GM12878 (cell line): ENCODE data around the gene OTOS. TPM values are rescaled to one million over a fixed set of nuclear protein-coding genes. Genes with fewer than 3 reads are reported as not detected.

Source experiments
- ATAC-seq: fragments of 200-7000 bp; cut with Tn5 transposase; 3 replicates; pipeline ENCODE4 v1.9.1; 2020; ENCODE audit warnings: mild to moderate bottlenecking, moderate library complexity
- BruUV-seq: library from RNA; stranded (reverse); fragments of 400-500 nt; replicated peaks from 2 replicates; lab custom pipeline; 2021; lab: Mats Ljungman, UMichigan
- CTCF ChIA-PET: fragments of 300-600 bp; sonication (Branson Sonifier 250); formaldehyde crosslinking; extraction: SDS; loops from one replicate; lab custom pipeline; 2021; ENCODE audit warnings: inconsistent platforms; lab: Yijun Ruan, JAX
- POLR2A ChIA-PET: fragments of 350-600 bp; formaldehyde crosslinking; extraction: SDS; loops from one replicate; lab custom pipeline; 2021; ENCODE audit warnings: inconsistent platforms; lab: Charles Lee
- RAD21 ChIA-PET: fragments of 300-600 bp; sonication (Branson Sonifier 250); formaldehyde crosslinking; loops from one replicate; lab custom pipeline; 2023; ENCODE audit warnings: antibody characterized with exemption; ENCODE audit not compliant: unreplicated experiment; lab: Charles Lee
- SMC1A ChIA-PET: fragments of 300-600 bp; sonication (Branson Sonifier 250); formaldehyde crosslinking; loops from one replicate; lab custom pipeline; 2023; ENCODE audit not compliant: unreplicated experiment, uncharacterized antibody; lab: Charles Lee
- DNase-seq: peaks from one replicate; pipeline ENCODE4 v3.0.0-alpha.2; 2011; ENCODE audit warnings: low read depth, low spot score
- FAIRE-seq: peaks from 3 replicates; lab custom pipeline; 2011; peaks lifted over from hg19 to GRCh38; lab: Jason Lieb, UNC
- H2AFZ ChIP-seq: 2 replicates; pipeline ENCODE4 v1.6.0; 2011; ENCODE audit warnings: low read depth, low read length, control low read depth; ENCODE audit not compliant: control insufficient read depth
- H3K27ac ChIP-seq: 2 replicates; pipeline ENCODE4 v1.5.1; 2011; ENCODE audit warnings: control low read depth; ENCODE audit not compliant: control insufficient read depth, insufficient read depth
- H3K27me3 ChIP-seq, 2 experiments: replicated peaks in 1 of 2; 2 replicates each; pipeline versions ENCODE4 v1.6.0 to v1.6.1; 2011; ENCODE audit warnings: low read length in 1 of 2; ENCODE audit not compliant: control insufficient read depth in 2 of 2, insufficient read depth in 2 of 2
- H3K36me3 ChIP-seq, 2 experiments: 2 replicates each; pipeline ENCODE4 v1.5.1; 2011; ENCODE audit warnings: low read length in 1 of 2; ENCODE audit not compliant: control insufficient read depth in 2 of 2, insufficient read depth in 2 of 2
- H3K4me1 ChIP-seq: 2 replicates; pipeline ENCODE4 v1.6.1; 2011; ENCODE audit warnings: mild to moderate bottlenecking, low read length, moderate library complexity, mixed read lengths; ENCODE audit not compliant: control insufficient read depth, insufficient read depth
- H3K4me2 ChIP-seq: 2 replicates; pipeline ENCODE4 v1.6.0; 2011; ENCODE audit warnings: control low read depth; ENCODE audit not compliant: control insufficient read depth, insufficient read depth
- H3K4me3 ChIP-seq: fragments of 200-600 bp; sonication (generic); 2 replicates; pipeline ENCODE4 v1.5.1; 2016
- H3K79me2 ChIP-seq: 2 replicates; pipeline ENCODE4 v1.6.0; 2011; ENCODE audit warnings: low read length; ENCODE audit not compliant: control insufficient read depth, insufficient read depth
- H3K9ac ChIP-seq: 2 replicates; pipeline ENCODE4 v1.8.0; 2011; ENCODE audit warnings: low read length, control low read depth, mixed read lengths; ENCODE audit not compliant: control insufficient read depth, insufficient read depth
- H3K9me3 ChIP-seq: replicated peaks from 3 replicates; pipeline ENCODE4 v1.5.1; 2011; ENCODE audit warnings: mild to moderate bottlenecking, low read length; ENCODE audit not compliant: control insufficient read depth, insufficient read depth
- H4K20me1 ChIP-seq: 2 replicates; pipeline ENCODE4 v1.6.0; 2011; ENCODE audit not compliant: control insufficient read depth, insufficient read depth
- FOXK2 ChIP-seq: fragments of 450-650 bp; IDR thresholded peaks from 2 replicates; pipeline ENCODE4 v1.6.1; 2017; ENCODE audit warnings: mild to moderate bottlenecking, moderate library complexity
- KLF5 ChIP-seq: fragments of 450-650 bp; IDR thresholded peaks from 2 replicates; pipeline ENCODE4 v1.6.1; 2014; ENCODE audit warnings: mild to moderate bottlenecking; ENCODE audit not compliant: partially characterized antibody
- MEF2B ChIP-seq: fragments of 450-650 bp; IDR thresholded peaks from 2 replicates; pipeline ENCODE4 v1.6.1; 2018; ENCODE audit warnings: mild to moderate bottlenecking, moderate library complexity; ENCODE audit not compliant: partially characterized antibody, poor library complexity, severe bottlenecking
- MTA3 ChIP-seq: IDR thresholded peaks from 2 replicates; pipeline ENCODE4 v1.6.1; 2012; ENCODE audit warnings: low read length, inconsistent platforms, borderline replicate concordance
- NR2F1 ChIP-seq: fragments of 450-650 bp; conservative IDR thresholded peaks from 2 replicates; pipeline ENCODE4 v1.6.1; 2017; ENCODE audit warnings: mild to moderate bottlenecking
- PAX8 ChIP-seq: fragments of 450-650 bp; IDR thresholded peaks from 2 replicates; pipeline ENCODE4 v1.6.1; 2017; ENCODE audit warnings: mild to moderate bottlenecking, moderate library complexity
- SIN3A ChIP-seq: IDR thresholded peaks from 2 replicates; pipeline ENCODE4 v1.6.1; 2012; ENCODE audit warnings: low read depth, low read length, improper control_type of control experiment
- SMAD1 ChIP-seq: fragments of 450-650 bp; IDR thresholded peaks from 2 replicates; pipeline ENCODE4 v1.6.1; 2018; ENCODE audit warnings: mild to moderate bottlenecking, low read depth; ENCODE audit not compliant: partially characterized antibody
- ZBTB40 ChIP-seq: fragments of 450-650 bp; IDR thresholded peaks from 2 replicates; pipeline ENCODE4 v1.6.1; 2016; ENCODE audit warnings: mild to moderate bottlenecking, moderate library complexity, borderline replicate concordance
- ZNF207 ChIP-seq: fragments of 450-650 bp; IDR thresholded peaks from 2 replicates; pipeline ENCODE4 v1.6.1; 2014; ENCODE audit warnings: antibody characterized with exemption, mild to moderate bottlenecking, borderline replicate concordance
- ZZZ3 ChIP-seq: IDR thresholded peaks from 2 replicates; pipeline ENCODE4 v1.6.1; 2011; ENCODE audit warnings: low read depth; ENCODE audit not compliant: control insufficient read depth, insufficient read length
- WGBS: methylation state at CpG from one replicate; pipeline ENCODE4 v1.1.6; 2016; ENCODE audit warnings: low lambda C conversion rate; ENCODE audit not compliant: insufficient replicate concordance, insufficient coverage; ENCODE audit errors: missing lambda C conversion rate; 5-methylcytosine and 5-hydroxymethylcytosine counted together
- in situ Hi-C: fragments of 300-500 bp; cut with MboI; formaldehyde crosslinking; loops from 9 replicates; pipeline ENCODE4 v1.14.3; 2018; ENCODE audit warnings: mixed read lengths
- intact Hi-C: fragments of 100-400 bp; cut with micrococcal nuclease; formaldehyde crosslinking; loops from one replicate; pipeline ENCODE4 v1.14.2; 2022; ENCODE audit not compliant: unreplicated experiment
- polyA plus RNA-seq, 11 experiments: library from polyadenylated mRNA; depleted of rRNA in 4 of 11; unstranded in 6 of 11; stranded (reverse) in 5 of 11; fragments of >200 nt; fragmentation: Nextera tagmentation in 4 of 11; fragmentation: Illumina TruSeq in 1 of 11; extraction: Ambion mirVana in 4 of 11; extraction: Trizol in 1 of 11; gene quantifications; 1 replicate in 1 of 11; 2 replicates in 10 of 11; pipeline versions ENCODE4 v1.2.1 to v1.2.3, GENCODE V29; 2011 to 2016; ENCODE audit warnings: inconsistent platforms in 2 of 11, missing spikeins in 2 of 11, low read depth in 1 of 11
- total RNA-seq, 4 experiments: library from RNA; depleted of rRNA in 3 of 4; stranded (reverse); fragments of >200 nt in 3 of 4; fragmentation: Illumina TruSeq in 1 of 4; extraction: Trizol in 1 of 4; gene quantifications; 2 replicates each; pipeline versions ENCODE4 v1.2.1 to v1.2.3, GENCODE V29; 2013 to 2021
- TF ChIP-seq, protein P1 (sequence below): fragments of 450-650 bp; IDR thresholded peaks from 2 replicates; pipeline ENCODE4 v1.6.1; 2017; ENCODE audit warnings: mild to moderate bottlenecking, low read depth, inconsistent platforms; ENCODE audit not compliant: poor library complexity, severe bottlenecking
- TF ChIP-seq, protein P2 (sequence below): fragments of 450-650 bp; formaldehyde crosslinking; IDR thresholded peaks from 2 replicates; pipeline ENCODE4 v1.4.0; 2020; ENCODE audit warnings: mild to moderate bottlenecking, moderate library complexity

The OTOS gene
- total and polyA plus RNA-seq, 10 of the 15 experiments (the other 5 are each of a cell fraction or from before 2014, with no cell fraction given), result not detected

DNA sequence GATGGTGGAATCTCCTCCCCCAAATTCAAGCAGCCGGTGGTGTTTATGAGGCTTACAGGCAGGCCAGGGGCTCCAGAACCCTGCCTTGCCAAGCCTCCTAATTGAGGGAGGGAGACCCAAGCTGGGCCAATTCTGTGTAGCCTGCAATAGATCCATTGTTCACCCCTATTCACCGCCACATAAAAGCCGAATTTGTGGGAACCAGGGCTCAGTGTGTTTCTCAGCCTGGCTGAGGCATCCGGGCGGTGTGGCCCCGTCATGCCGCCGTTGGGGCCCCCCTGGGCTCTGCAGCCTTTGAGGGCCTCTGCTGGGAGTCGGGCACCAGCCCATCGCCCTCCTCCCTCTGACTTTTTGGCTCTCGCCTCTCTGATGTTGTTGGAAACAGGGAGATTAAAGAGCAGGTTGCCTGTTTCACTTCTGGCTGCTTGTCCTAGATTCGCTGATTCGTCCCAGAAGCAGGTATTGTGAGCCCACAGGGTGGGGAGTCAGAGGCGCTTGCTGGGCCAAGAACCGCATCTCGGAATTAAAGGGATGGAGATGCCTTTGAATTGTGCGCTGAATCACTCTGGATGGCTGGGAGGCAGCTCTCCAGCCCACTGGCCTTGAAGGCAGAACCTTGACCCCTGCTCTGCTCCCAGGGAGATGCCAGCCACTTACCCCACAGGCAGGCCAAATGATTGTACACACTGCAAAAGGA, 14.7 kb upstream of the OTOS start (continued):
- no peak for TF ChIP-seq ZBTB40
- no peak for TF ChIP-seq NR2F1
- no peak for TF ChIP-seq MEF2B
- TF ChIP-seq KLF5, result no peak

DNA sequence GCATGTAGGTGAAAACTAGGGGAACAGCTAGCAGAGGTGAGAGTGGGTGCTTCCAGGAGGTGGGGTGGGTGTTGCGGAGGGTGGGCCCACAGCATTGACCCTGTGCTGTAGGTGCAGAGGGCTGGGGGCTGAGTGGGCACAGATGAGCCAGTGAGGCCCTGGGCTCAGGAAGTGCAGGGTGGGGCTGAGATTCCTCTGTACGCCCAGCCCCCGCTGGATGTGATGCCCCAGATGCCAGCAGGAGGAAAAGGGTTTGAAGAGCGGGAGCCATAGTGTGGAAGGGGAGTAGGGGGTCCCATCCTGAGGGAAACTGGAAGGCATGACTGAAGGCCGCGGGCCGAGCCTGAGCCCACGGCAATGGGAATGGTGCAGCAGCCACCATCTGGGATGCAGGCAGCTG, 14.1 kb upstream of the OTOS start:
- BruUV-seq, result no TSS peak
- SMC1A ChIA-PET, result no interaction called here
- Histone ChIP-seq H3K9me3 (no peaks in the 10 kb centered on the region), H3K27me3 (no peaks in the 10 kb centered on the region), H3K27ac (no peak overlapping the region), H3K4me3 (no peak overlapping the region), H3K36me3 (no peaks in the 10 kb centered on the region), H2AFZ (no peak overlapping the region), H3K4me1 (no peaks in the 10 kb centered on the region), H3K4me2 (no peak overlapping the region), H4K20me1 (no peaks in the 10 kb centered on the region), H3K9ac (no peak overlapping the region), H3K79me2 (no peaks in the 10 kb centered on the region)
- RAD21 ChIA-PET, result no interaction called here
- ATAC-seq (no peak), DNase-seq (no peak), FAIRE-seq (no peak)
- CTCF ChIA-PET, result no interaction called here
- intact Hi-C loops (no loop called here), in situ Hi-C loops (no loop called here)
- 33% methylated on average over 8 of the region's 8 CpGs for WGBS
- POLR2A ChIA-PET, result no interaction called here
- TF ChIP-seq MTA3, result no peak
- TF ChIP-seq, protein P1, sequence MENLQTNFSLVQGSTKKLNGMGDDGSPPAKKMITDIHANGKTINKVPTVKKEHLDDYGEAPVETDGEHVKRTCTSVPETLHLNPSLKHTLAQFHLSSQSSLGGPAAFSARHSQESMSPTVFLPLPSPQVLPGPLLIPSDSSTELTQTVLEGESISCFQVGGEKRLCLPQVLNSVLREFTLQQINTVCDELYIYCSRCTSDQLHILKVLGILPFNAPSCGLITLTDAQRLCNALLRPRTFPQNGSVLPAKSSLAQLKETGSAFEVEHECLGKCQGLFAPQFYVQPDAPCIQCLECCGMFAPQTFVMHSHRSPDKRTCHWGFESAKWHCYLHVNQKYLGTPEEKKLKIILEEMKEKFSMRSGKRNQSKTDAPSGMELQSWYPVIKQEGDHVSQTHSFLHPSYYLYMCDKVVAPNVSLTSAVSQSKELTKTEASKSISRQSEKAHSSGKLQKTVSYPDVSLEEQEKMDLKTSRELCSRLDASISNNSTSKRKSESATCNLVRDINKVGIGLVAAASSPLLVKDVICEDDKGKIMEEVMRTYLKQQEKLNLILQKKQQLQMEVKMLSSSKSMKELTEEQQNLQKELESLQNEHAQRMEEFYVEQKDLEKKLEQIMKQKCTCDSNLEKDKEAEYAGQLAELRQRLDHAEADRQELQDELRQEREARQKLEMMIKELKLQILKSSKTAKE, result no peak
- TF ChIP-seq KLF5, result no peak
- TF ChIP-seq ZNF207, result no peak
- TF ChIP-seq, protein P2, sequence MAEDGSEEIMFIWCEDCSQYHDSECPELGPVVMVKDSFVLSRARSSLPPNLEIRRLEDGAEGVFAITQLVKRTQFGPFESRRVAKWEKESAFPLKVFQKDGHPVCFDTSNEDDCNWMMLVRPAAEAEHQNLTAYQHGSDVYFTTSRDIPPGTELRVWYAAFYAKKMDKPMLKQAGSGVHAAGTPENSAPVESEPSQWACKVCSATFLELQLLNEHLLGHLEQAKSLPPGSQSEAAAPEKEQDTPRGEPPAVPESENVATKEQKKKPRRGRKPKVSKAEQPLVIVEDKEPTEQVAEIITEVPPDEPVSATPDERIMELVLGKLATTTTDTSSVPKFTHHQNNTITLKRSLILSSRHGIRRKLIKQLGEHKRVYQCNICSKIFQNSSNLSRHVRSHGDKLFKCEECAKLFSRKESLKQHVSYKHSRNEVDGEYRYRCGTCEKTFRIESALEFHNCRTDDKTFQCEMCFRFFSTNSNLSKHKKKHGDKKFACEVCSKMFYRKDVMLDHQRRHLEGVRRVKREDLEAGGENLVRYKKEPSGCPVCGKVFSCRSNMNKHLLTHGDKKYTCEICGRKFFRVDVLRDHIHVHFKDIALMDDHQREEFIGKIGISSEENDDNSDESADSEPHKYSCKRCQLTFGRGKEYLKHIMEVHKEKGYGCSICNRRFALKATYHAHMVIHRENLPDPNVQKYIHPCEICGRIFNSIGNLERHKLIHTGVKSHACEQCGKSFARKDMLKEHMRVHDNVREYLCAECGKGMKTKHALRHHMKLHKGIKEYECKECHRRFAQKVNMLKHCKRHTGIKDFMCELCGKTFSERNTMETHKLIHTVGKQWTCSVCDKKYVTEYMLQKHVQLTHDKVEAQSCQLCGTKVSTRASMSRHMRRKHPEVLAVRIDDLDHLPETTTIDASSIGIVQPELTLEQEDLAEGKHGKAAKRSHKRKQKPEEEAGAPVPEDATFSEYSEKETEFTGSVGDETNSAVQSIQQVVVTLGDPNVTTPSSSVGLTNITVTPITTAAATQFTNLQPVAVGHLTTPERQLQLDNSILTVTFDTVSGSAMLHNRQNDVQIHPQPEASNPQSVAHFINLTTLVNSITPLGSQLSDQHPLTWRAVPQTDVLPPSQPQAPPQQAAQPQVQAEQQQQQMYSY (CRISPR knock-in tag), result no peak
- TF ChIP-seq PAX8, result no peak
- TF ChIP-seq SIN3A, result no peak
- TF ChIP-seq ZZZ3, result no peak
- TF ChIP-seq FOXK2, result no peak
- TF ChIP-seq SMAD1, result no peak
